ENCODE results near the gene ZYX.

The ZYX gene

DNA sequence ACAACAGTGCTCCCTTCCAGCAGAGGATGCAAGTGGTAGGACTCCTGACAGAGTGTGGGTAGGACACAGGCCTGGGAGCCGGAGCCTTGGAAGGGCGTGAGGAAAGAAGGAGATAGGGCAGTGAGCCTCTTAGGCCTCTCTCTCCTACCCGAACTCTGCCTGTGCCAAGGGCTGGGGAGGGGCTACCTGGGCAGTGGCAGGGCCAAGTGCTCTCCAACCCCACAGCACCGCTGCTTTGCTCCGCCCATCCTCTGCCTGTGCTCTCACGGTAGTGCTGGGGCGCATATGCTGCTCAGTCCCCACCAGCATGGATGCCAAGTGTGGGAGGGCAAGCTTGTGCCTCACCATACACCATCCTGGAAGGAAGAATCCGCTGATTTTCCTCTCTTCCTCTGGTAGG lies 26.2 kb upstream of the ZYX start:
- no peak overlapping the region for H3K4me3 ChIP-seq (ENCODE audit: low read depth, low read length)
- POLR2A ChIA-PET = no interaction called here
- CTCF ChIA-PET = no interaction called here
- TF ChIP-seq, protein P1, sequence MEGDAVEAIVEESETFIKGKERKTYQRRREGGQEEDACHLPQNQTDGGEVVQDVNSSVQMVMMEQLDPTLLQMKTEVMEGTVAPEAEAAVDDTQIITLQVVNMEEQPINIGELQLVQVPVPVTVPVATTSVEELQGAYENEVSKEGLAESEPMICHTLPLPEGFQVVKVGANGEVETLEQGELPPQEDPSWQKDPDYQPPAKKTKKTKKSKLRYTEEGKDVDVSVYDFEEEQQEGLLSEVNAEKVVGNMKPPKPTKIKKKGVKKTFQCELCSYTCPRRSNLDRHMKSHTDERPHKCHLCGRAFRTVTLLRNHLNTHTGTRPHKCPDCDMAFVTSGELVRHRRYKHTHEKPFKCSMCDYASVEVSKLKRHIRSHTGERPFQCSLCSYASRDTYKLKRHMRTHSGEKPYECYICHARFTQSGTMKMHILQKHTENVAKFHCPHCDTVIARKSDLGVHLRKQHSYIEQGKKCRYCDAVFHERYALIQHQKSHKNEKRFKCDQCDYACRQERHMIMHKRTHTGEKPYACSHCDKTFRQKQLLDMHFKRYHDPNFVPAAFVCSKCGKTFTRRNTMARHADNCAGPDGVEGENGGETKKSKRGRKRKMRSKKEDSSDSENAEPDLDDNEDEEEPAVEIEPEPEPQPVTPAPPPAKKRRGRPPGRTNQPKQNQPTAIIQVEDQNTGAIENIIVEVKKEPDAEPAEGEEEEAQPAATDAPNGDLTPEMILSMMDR (IDR thresholded peaks at IDR 0.05; ENCODE audit: insufficient read depth, low read length, missing control alignments) = no peak
- DNase-seq (ENCODE audit: low read depth, low spot score) = no peak

DNA sequence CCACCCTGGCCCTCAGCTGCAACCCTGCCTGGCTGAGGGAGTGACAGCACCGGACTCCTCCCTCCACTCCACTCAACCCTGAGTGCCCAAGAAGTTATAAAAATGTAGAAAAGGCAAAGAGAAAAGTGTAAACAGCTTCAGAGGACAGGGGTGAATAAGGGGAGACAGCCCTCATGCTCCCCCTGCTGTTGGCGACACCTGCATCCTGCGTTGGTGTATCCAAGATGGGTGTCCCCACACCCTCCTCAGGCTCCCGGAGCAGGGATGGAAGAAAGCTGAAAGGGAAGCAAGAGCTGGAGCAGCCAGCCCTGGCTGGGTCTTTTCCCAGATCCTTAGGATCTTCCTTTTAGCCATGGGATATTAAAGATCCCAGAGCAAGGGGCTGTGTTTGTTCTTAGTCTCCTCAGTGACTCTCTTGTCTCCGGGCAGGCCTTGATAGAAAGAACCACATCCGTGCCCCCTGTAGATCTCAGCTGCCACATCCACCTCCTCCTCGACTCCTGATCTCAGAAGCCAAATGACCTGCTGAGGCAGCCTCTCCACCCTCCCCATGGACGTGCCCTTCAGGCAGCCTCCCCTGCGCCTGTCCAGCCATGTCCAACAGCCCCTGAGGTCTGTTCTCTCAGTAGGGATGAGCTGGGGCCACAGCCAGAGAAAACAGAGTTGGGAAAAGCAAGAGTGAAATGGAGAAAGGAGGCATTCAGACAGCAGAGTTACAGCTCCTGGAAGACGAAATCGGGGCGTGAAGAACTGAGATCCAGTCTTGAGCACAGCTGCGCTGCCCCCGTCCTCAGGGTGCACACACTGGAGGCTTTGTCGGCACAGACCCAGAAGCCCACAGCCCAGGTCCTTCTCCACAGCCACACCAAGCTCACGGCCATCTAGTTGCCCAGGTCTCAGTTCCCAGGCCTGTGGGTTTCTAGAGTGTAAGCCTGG lies 25.4 kb upstream of the ZYX start:
- ChIA-PET POLR2A (no interaction called here), CTCF (interaction anchor here (0.8 kb wide), 2 partner anchors 25 to 115 kb away, joined by 3 to 4 read pairs; no protein-coding TSS in a partner anchor)
- no peak for DNase-seq (ENCODE audit: low read depth, low spot score)
- H3K4me3 ChIP-seq (ENCODE audit: low read depth, low read length) = no peak overlapping the region
- TF ChIP-seq, protein P1 (IDR thresholded peaks at IDR 0.05; ENCODE audit: insufficient read depth, low read length, missing control alignments) = no peak

DNA sequence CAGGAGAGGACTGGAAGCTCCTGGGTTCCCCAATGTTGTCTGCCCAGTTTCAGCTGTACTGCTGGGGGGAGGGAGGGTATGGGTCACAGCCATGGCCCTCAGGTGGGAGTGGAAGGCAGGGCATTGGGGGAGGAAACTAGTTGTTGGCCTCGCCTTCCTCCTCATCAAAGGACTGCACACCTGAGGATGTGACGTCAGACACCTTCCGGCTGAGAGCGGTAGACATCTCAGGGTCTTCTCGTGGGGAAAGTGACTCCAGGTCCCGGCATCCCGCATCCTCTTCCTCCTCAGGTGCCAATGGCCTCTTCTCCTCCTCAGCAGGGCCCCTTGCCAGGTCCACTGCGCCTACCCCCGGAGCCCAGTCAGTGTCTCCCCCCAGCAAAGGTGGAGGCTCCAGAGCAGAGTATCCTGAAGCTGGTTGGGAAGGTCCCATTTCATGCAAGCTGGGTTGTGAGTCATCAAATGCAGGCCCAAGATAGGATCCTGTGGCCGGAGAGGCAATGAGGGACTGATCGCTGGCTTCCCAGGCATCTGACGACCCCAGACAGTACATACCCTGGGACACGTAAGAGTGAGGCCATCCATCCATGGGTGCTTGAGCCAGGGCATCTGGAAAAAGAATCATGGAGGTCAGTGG lies 24.6 kb upstream of the ZYX start:
- TF ChIP-seq, protein P1 (IDR thresholded peaks at IDR 0.05; ENCODE audit: insufficient read depth, low read length, missing control alignments) = no peak
- H3K4me3 ChIP-seq (ENCODE audit: low read depth, low read length) = no peak overlapping the region
- POLR2A ChIA-PET = no interaction called here
- DNase-seq (ENCODE audit: low read depth, low spot score) = no peak
- CTCF ChIA-PET = interaction anchor here (0.8 to 2.4 kb wide), 3 partner anchors 23 to 116 kb away, joined by 3 to 9 read pairs (median 4); no protein-coding TSS in a partner anchor

DNA sequence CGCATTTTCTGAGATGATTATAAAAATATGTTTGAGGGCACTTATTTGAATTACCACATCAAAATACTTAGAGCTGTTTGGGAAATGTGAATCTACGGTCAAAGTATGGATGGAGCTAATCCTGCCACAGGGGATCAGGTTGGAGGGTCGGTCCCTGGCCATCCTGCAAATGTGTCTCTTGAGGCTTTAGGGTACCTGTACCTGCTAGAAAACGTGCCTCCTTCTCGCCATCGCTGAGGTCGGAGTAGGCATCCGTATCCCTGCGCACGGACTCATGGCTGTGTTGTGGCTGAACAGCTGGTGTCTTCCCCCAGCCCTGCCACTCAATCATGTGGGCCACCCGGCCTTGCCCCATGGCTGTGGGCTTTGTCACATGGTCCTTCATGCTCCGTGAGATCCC lies 22.5 kb upstream of the ZYX start:
- TF ChIP-seq, protein P1 (IDR thresholded peaks at IDR 0.05; ENCODE audit: insufficient read depth, low read length, missing control alignments) = no peak
- DNase-seq (ENCODE audit: low read depth, low spot score) = no peak
- CTCF ChIA-PET = interaction anchor here (1.0 to 2.4 kb wide), 3 partner anchors 21 to 71 kb away, joined by 3 to 9 read pairs (median 3); partner anchors contain the start of gene CASP2
- H3K4me3 ChIP-seq (ENCODE audit: low read depth, low read length) = no peak overlapping the region
- POLR2A ChIA-PET = interaction anchor here (0.5 kb wide), 1 partner anchor 43 kb away, joined by 3 read pairs; the partner anchor contains the start of gene CLCN1

DNA sequence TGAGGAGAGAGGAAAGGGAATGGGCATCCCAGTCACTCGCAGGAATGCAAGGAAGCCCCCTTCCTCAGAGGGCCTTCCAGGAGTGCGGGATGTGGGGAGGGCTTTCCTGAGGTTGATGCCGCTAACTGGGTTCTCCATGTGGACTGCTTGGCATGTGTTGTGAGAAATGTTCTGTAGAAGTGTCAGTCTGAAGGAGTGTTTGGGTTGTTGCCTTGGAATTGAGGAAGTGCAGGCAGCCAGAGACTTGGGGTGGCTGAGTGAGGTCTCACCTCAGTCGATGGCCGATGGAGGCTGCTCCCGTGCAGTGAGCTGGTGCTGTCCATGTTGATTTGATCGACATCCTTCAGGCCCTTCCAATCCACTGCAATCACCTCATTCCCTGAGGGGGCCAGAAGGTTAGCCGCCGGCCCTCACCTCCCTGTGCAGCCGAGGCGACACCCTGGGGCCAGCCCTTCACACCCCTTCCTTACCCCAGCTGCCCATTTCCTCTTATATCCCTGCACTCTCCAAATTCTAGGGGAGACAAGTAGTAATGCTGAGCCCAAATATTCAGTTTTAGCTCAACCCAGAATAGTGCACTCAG lies 21.3 kb upstream of the ZYX start:
- no peak overlapping the region for H3K4me3 ChIP-seq (ENCODE audit: low read depth, low read length)
- POLR2A ChIA-PET = no interaction called here
- CTCF ChIA-PET = interaction anchor here (0.6 to 2.3 kb wide), 5 partner anchors 9 to 20 kb away, joined by 3 to 9 read pairs (median 4); no protein-coding TSS in a partner anchor
- TF ChIP-seq, protein P1 (IDR thresholded peaks at IDR 0.05; ENCODE audit: insufficient read depth, low read length, missing control alignments) = no peak
- no peak for DNase-seq (ENCODE audit: low read depth, low spot score)

Data from AG04449 (cell line).